T-helper 2 cell treated with Interferon-gamma antibody and Interleukin-4, amounts not matched to agents 100 ng/mL and 5 ng/mL, for 36 hours (primary cell): Measurements from ENCODE around the gene CTNNA2. TPM values are rescaled to one million over a fixed set of nuclear protein-coding genes. Genes with fewer than 3 reads are reported as not detected.

Source experiments
- intact Hi-C: fragments of 100-400 bp; cut with micrococcal nuclease; formaldehyde crosslinking; loops from one replicate; pipeline ENCODE4 v1.15.1; 2023
- total RNA-seq: library from RNA; stranded (reverse); gene quantifications from 2 replicates; pipeline ENCODE4 v1.2.3, GENCODE V29; 2022

The CTNNA2 gene
- total RNA-seq, 1 donor from 2014 or later, result not detected

- intact Hi-C loops, result no loop called here
Measured at GRCh38 chr2:79975791-79976565, 463.1 kb downstream of the CTNNA2 start.

DNA sequence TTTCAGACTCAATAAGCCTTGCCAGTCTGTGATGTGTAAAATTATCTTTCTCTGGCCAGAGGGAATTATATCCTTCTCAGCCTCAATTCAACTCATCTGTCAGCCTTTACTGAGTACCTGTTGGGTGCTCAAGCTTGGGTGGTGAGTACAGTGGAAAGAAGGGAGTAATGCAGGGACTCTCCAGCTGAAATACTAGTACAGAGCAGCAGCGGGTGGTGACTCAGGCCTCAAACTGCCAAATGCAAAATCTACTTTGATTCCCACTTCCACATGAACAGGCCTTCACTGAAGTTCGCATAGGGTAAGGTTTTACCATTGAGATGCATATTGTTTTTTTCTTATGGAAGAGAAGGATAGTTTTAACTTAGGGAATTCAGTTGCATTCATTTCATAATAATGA is 464.9 kb downstream of the CTNNA2 start:
- intact Hi-C loops, result no loop called here

DNA sequence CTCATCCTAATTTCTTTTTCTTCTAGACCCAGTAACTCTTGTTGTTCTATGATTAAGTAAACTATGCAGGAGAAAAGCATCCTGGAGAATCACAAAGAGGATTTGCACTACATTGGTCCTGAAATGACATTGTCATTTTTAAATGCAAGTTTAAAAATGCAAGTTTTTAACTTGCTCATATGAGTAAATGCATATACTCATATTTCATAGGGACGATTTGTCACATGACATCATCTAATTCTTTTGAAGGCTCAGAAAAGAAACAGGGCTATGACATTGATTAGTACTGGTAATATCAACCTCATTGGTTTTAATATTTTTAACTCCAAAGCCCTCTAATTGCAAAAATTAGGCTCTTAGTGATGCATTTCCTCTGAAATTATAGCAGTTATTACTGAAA is 467.3 kb downstream of the CTNNA2 start:
- intact Hi-C loops, result no loop called here

DNA sequence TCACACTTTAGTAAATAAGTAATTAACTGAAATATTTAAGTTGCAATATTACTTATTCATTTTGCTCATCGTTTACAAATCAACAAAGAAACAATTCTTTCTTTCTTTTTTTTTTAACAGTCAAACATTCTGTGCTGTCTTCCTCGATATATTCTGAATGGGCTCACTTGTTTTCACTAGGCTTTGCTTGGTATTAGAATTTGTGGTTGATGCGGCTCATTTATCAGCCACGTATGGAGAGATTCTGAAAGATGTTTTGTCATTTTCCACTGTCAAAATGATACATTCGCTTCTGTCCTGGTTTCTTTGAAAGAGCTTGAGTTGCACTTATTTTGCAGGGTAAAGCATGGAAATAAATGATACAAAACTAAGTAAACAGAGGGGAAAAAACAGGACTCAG is 468.0 kb downstream of the CTNNA2 start:
- intact Hi-C loops, result no loop called here

DNA sequence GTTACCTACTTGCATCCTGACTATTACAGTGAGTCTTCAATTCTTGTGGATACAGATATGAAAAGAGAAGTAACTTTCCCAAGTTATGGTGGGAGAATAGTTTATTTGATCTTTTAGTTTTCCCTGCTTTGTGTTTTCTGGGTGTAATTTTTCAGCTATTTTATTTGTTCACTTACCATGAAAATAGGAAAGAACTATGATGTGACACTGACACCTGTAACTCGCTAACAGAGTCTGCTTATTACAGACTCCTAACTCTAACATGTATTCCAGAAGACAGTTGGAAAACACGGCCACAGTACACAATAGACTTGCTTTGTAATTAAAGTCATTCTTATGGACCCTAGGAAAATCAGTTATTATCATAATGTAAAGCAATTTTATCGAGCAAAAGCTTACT is 468.5 kb downstream of the CTNNA2 start:
- intact Hi-C loops, result no loop called here

DNA sequence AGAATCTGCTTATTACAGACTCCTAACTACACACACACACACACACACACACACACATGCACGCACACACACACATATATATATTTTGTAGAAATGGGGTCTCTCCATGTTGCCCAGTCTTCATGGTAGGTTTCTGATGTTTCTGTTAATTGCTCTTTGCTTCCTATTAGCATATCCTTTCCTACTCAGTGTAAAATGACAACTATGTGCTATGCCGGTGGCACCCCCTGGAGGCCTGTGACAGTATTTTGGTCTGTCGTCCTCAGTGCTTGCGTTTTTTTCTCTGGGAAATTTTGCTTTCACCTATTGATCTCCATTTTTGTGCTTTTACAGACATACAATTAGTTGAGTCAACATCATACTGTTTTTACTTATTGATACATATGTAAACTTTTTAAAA is 469.6 kb downstream of the CTNNA2 start:
- intact Hi-C loops, result no loop called here

DNA sequence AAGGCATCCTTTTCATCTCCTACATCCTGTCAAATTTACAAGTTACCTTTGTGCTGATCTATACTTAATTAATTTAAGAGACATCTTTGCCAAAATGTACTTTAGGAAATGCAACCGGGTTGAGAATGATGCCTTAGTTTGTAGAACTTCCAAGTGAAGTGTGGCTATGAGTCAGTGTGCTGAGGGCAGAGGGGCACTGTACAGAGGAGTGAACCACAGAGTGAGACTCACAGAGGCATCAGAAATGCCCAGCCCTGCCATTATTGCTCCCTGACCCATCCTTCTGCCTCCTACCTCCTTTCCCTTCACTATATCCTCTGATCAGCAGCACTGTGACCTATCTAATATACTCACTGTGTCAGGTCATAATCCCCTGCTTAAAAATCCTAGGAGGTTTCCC is 471.6 kb downstream of the CTNNA2 start:
- intact Hi-C loops, result no loop called here

- intact Hi-C loops, result no loop called here
Measured at GRCh38 chr2:79985145-79985544, 472.3 kb downstream of the CTNNA2 start.

DNA sequence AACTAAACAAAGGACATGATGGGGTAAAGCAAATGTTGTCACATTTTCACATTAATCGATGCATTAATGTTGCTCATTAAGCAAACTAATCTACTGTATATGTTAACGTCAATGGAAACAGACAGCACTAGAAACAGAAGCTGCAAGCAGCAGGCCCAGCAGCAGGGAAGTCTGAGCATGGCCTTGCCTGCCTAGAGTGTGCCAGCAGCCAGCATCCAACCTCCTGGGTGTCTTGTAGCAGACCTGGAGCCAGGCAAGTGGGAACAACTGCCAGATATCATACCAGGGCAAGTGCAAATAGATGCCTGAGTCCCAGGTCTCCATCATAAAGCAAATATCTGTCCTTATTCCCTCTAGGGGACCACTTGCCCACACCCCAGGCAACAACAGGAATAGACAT is 472.7 kb downstream of the CTNNA2 start:
- intact Hi-C loops, result no loop called here

DNA sequence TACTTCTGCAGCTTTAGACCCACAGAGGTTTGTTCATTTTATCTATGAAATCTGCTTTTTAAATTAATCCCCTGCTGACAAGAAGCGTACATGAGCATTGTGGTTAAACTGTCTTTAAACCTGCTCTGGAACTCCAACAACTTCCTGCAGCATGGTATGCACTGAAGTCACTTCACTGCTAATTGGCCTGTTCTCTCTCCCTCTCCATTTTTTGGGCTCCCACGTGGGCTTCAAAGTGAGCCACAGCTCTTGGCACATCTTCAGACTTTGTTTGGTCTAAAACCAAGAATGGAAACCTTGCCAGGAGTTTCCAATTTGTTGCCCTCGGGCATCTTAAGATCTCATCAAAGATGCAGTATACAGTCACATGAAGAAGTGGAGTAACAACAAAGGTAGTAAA is 480.3 kb downstream of the CTNNA2 start:
- intact Hi-C loops, result no loop called here

DNA sequence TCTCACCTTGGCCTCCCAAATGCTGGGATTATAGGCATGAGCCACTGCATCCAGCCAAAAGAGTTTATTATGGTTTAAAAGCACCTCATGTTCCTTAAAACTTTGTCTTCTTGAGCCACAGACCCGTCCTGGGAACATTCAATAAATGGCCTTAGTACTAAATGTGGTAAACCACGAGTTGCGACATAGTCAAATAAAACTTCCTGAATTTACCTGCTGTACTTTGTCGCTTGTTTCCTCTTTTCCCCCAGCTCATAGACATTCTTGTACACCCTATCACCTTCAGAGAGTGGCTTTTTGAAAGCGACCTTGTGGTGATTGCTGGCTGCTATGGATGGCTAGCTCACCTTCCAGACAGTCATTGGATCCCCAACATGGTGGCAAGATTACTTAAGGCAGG is 481.3 kb downstream of the CTNNA2 start:
- intact Hi-C loops, result no loop called here

DNA sequence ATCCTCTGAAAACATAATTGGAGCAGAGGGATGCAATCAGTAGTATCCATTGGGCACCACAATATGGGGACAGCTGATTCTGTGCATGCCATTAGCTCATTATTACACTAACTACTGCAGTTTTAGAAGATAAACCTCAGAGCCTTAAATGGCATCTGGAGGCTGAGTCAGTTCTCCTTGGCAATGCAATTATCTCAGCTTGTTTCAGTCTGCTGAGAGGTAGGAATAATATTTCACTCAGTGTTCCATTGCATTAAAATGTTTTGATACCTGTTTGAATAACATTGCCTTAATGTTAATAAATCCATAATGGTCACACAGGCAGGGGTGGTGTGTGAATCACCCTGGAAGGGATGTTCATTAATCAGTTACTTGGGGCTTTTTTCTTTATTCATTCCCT is 482.1 kb downstream of the CTNNA2 start:
- intact Hi-C loops, result no loop called here

DNA sequence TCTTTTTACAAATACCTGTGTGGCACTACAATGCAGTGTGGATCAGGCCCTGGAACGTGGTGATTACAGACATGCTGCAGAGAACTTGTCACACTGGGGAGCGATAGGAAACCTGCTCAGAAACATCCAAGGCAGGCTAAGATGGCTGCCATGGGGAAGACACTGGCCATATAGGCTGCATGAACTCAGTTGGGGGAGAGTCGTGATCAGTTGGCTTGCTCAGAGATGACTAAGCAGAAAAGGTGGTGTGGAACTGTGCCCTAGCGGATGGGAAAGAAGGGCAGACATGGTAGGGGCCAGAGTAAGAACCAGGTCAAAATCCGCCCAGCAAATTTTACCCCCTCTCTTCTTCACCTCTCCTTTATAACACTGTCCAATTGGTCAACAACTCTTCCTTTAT is 483.9 kb downstream of the CTNNA2 start:
- intact Hi-C loops, result no loop called here

DNA sequence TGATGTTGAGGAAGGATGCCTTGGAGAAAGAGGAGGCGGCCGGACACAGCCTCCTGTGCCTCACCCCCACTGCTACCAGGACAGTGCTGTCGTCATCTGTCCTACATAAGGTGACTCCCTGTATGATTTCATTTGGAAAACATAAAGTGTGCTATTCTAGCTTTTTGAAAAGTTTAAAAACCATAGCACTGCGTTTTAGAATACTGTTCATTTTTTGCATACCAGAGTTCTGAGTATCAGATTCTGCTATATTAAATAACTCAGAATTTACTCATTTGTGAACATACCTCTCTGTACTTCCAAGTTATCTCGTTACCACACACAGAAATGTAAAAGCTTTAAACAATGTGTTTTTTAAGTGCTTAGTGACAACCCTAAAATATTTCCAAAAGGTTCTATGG is 488.9 kb downstream of the CTNNA2 start:
- intact Hi-C loops, result no loop called here

DNA sequence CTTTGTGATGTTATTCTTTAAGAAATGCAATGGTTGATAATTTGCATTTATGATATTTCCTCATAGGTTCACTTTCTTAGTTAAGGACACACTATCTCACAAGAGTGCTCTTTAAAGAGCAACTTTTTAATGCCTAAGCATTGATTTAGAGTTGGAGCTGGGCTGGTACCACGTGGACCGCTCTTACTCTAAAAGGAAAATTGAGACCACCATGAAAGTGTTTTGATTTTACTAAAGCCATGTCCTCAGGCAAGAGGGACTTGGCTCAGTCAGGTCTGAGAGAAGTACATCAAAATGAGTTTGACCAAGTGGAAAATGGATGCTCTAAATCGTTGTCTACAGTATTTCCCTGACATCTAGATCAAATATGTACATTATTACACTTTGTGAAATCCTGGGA is 489.3 kb downstream of the CTNNA2 start:
- intact Hi-C loops, result no loop called here

DNA sequence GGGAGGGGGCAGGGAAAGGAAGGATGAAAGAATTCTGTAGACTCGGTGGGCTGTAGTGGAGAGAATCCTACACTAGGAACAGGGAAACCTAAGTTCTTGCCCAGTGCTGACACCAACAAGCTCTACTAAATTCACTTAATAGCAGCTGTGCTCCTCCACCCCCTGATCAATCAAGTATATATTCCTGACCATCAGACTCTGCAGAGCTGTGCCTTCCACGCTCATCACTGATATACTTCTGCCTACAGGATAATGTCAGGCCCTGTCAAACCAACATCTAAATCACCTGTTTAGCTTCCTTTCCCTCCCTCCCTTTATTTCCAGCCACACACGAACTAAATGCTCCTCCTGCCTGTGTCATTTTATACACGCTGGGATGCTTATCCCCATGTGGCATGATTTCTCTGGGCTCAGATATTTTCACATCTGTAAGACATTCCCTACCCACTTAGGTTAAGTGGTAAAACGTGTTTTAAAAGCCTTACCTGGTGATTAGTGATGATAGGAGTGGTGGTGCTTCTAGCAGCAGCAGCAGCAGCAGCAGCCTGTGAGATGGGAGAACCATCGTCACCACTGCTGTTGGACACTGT is 489.8 kb downstream of the CTNNA2 start:
- intact Hi-C loops, result no loop called here

DNA sequence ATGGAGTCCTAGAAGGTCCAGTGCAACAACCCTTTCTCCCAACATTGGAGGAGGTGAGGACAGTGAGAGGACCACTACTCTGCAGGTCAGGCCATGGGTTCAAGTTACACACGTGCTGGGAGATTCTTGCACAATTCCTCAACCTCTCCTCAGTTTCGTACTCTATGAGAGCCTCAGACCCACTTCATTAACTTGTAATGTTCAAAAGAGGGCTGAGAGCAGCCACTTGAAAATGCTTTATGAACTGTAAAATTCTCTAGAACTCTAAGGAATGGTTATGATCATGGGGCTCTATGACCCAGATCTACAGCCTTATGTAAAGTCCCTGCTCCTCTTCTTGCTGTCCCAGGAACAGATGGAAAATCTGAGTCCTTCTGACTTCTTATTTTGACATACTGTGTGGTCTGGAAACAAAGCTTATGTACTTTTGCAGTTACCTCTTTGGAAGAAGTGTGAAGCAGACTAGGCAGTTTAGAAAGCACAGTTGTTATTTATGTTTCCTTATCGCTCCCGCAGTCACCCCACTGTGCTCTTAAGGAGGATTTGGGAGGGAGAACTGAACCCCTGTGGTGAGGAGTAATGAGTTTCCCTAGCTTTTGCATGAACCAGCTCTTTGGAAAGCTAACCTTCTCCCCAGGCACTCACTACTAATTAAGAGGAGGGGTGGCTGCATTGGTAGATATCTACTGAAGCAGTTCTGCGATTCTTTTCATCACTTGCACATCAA is 495.1 kb downstream of the CTNNA2 start:
- intact Hi-C loops, result no loop called here

- intact Hi-C loops, result no loop called here
Measured at GRCh38 chr2:80008596-80008995, 495.7 kb downstream of the CTNNA2 start.

DNA sequence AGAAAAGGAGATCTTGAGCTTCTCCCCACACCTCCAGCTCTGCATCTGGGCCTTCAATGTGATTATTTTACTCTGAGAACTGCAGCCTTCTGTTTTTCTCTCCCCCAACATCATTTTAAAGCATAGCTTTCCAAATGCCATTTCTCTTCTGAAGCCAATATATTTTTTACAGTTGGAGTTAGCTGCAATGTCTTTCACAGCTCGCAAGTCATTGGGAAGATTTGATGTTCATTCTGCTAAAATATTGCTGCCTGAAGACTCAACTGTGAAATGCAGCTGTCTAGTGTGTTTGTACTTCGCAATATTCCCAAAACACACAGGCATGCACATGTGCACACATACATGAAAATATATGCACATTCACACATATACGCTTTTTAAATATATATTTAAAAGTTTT is 496.4 kb downstream of the CTNNA2 start:
- intact Hi-C loops, result no loop called here

DNA sequence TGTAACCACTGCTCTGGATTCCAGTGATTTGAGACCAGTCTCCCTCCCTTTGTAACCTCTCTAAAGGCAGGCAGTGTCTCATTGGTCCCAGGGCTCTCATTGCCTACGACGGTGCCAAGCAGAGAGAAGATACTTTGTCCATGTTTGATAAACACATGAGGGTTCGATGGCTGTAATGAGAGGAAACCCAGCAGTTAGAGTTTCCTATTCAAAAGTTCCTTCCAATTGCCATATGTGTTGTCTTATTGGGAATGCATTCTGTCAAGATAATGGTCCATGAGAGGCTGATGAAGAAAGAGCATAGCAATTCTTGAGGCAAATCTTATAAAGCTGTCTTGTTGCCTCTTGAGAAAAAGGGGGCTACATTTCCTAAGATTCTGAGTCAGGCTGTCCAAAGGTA is 499.2 kb downstream of the CTNNA2 start:
- intact Hi-C loops, result no loop called here

- intact Hi-C loops, result no loop called here
Measured at GRCh38 chr2:80014637-80015036, 501.8 kb downstream of the CTNNA2 start.

DNA sequence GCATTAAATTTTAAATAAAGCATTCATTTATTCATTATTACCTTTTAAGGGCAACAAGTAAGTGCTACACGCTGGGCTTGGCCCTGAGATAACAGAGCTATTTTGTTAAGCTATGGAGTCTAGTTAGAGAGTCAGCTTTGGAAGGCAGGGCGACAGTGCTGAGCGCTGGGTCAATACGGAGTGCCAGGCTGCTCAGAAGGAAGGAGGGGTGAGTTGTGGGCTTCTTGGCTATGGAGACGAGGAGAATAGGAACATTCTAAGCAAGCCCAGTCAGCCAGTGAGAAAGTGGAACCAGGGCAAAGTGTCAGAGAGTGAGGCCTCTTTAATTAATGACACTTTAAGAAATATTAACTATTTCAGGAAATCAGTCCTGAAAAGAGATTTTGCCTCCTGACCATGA is 503.3 kb downstream of the CTNNA2 start:
- intact Hi-C loops, result no loop called here
